BJ (cell line): ENCODE measurements around the gene CHST11. TPM values are rescaled to one million over a fixed set of nuclear protein-coding genes. Genes with fewer than 3 reads are reported as not detected.

Experiments used
- CTCF ChIA-PET: fragments of 350-600 bp; formaldehyde crosslinking; extraction: SDS; loops from one replicate; lab custom pipeline; 2021; ENCODE audit warnings: antibody characterized with exemption, inconsistent platforms; lab: Yijun Ruan, JAX
- POLR2A ChIA-PET: fragments of 300-600 bp; sonication (Branson Sonifier 250); formaldehyde crosslinking; extraction: SDS; loops from one replicate; lab custom pipeline; 2021; ENCODE audit warnings: antibody characterized with exemption; lab: Charles Lee
- DNase-seq: peaks from one replicate; pipeline ENCODE4 v3.0.0-alpha.2; 2011; ENCODE audit warnings: low read depth
- H3K27me3 ChIP-seq: 2 replicates; pipeline ENCODE4 v1.6.0; 2011; ENCODE audit warnings: low read length; ENCODE audit not compliant: control insufficient read depth, insufficient read depth
- H3K36me3 ChIP-seq: 2 replicates; pipeline ENCODE4 v1.5.1; 2011; ENCODE audit warnings: low read length; ENCODE audit not compliant: control insufficient read depth, insufficient read depth
- H3K4me3 ChIP-seq: 2 replicates; pipeline ENCODE4 v1.5.1; 2011; ENCODE audit warnings: low read depth, mild to moderate bottlenecking, control low read depth, low read length
- CTCF ChIP-seq: IDR thresholded peaks from 2 replicates; pipeline ENCODE4 v1.5.1; 2011; ENCODE audit warnings: low read depth, mild to moderate bottlenecking, control low read depth, inconsistent platforms, low read length, moderate library complexity; ENCODE audit not compliant: insufficient read depth
- polyA plus RNA-seq: library from polyadenylated mRNA; depleted of rRNA; stranded (reverse); fragments of >200 nt; gene quantifications from 2 replicates; pipeline ENCODE4 v1.2.3, GENCODE V29; 2011

Gene CHST11
- polyA plus RNA-seq, 1 experiment: 7.3 TPM

- no peak for DNase-seq
- ChIA-PET POLR2A (no interaction called here), CTCF (interaction anchor here (2.0 kb wide), 1 partner anchor 291 kb away, joined by 10 read pairs; no protein-coding TSS in a partner anchor)
- Histone ChIP-seq H3K27me3 (no peaks in the 10 kb centered on the region; the same call in none of the 2 replicates), H3K4me3 (no peak overlapping the region), H3K36me3 (no peaks in the 10 kb centered on the region)
- no peak for TF ChIP-seq CTCF
Observed at GRCh38 chr12:104672501-104673265, 215.9 kb downstream of the CHST11 start.

GRCh38 chr12:104673294-104673693, 216.5 kb downstream of the CHST11 start:
- Histone ChIP-seq H3K27me3 (no peaks in the 10 kb centered on the region; the same call in none of the 2 replicates), H3K36me3 (no peaks in the 10 kb centered on the region), H3K4me3 (no peak overlapping the region)
- POLR2A ChIA-PET: no interaction called here
- DNase-seq: no peak
- CTCF ChIA-PET: no interaction called here
- TF ChIP-seq CTCF: no peak

GRCh38 chr12:104673696-104674482, 217.1 kb downstream of the CHST11 start:
- Histone ChIP-seq H3K36me3 (no peaks in the 10 kb centered on the region), H3K27me3 (no peaks in the 10 kb centered on the region; the same call in none of the 2 replicates), H3K4me3 (no peak overlapping the region)
- TF ChIP-seq CTCF: no peak
- no peak for DNase-seq
- CTCF ChIA-PET: no interaction called here
- POLR2A ChIA-PET: no interaction called here

- Histone ChIP-seq H3K4me3 (no peak overlapping the region), H3K27me3 (no peaks in the 10 kb centered on the region), H3K36me3 (no peaks in the 10 kb centered on the region)
- no peak for TF ChIP-seq CTCF
- POLR2A ChIA-PET: no interaction called here
- CTCF ChIA-PET: no interaction called here
- DNase-seq: no peak
Observed at GRCh38 chr12:104676636-104677035, 219.9 kb downstream of the CHST11 start.

GRCh38 chr12:104677441-104678089, 220.8 kb downstream of the CHST11 start:
- H3K27me3 ChIP-seq: no peaks in the 10 kb centered on the region
- ChIA-PET POLR2A (no interaction called here), CTCF (interaction anchor here (0.6 to 0.7 kb wide), 2 partner anchors 57 to 190 kb away, joined by 3 to 7 read pairs; no protein-coding TSS in a partner anchor)
- no peak for DNase-seq
- H3K36me3 ChIP-seq: no peaks in the 10 kb centered on the region
- no peak overlapping the region for H3K4me3 ChIP-seq
- TF ChIP-seq CTCF: no peak
